AG09309 (cell line): ENCODE results near the gene CNN1.

Experiments
- DNase-seq: peaks from one replicate; pipeline ENCODE4 v3.0.0-alpha.2; 2010; ENCODE audit warnings: low read depth
- H3K4me3 ChIP-seq: 2 replicates; pipeline ENCODE4 v1.5.1; 2011; ENCODE audit warnings: mild to moderate bottlenecking, low read depth, low read length, moderate library complexity; ENCODE audit not compliant: control insufficient read depth
- TF ChIP-seq, protein P1 (sequence below): IDR thresholded peaks from 2 replicates; pipeline ENCODE4 v1.5.1; 2011; ENCODE audit warnings: mild to moderate bottlenecking, low read depth, low read length, inconsistent platforms; ENCODE audit not compliant: insufficient read depth, control insufficient read depth; ENCODE audit errors: missing control alignments

Gene CNN1

DNA sequence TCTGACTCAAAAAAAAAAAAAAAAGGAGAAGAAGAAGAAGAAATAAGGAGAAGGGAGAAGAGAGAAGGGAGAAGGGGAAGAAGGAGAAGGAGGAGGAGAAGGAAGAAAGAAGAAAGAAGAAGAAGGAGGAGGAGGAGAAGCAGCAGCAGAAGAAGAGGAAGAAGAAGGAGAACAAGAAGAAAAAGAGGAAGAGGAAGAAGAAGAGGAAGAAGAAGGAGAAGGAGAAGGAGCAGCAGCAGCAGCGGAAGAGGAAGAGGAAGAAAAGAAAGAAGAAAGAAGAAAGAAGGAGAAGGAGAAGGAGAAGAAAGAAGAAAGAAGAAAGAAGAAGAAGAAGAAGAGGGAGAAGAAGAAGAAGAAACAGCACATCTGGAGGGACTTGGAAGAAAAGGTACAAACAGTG, 4.1 kb upstream of the CNN1 start:
- DNase-seq = no peak
- no peak overlapping the region for H3K4me3 ChIP-seq
- TF ChIP-seq, protein P1, sequence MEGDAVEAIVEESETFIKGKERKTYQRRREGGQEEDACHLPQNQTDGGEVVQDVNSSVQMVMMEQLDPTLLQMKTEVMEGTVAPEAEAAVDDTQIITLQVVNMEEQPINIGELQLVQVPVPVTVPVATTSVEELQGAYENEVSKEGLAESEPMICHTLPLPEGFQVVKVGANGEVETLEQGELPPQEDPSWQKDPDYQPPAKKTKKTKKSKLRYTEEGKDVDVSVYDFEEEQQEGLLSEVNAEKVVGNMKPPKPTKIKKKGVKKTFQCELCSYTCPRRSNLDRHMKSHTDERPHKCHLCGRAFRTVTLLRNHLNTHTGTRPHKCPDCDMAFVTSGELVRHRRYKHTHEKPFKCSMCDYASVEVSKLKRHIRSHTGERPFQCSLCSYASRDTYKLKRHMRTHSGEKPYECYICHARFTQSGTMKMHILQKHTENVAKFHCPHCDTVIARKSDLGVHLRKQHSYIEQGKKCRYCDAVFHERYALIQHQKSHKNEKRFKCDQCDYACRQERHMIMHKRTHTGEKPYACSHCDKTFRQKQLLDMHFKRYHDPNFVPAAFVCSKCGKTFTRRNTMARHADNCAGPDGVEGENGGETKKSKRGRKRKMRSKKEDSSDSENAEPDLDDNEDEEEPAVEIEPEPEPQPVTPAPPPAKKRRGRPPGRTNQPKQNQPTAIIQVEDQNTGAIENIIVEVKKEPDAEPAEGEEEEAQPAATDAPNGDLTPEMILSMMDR = no peak

DNA sequence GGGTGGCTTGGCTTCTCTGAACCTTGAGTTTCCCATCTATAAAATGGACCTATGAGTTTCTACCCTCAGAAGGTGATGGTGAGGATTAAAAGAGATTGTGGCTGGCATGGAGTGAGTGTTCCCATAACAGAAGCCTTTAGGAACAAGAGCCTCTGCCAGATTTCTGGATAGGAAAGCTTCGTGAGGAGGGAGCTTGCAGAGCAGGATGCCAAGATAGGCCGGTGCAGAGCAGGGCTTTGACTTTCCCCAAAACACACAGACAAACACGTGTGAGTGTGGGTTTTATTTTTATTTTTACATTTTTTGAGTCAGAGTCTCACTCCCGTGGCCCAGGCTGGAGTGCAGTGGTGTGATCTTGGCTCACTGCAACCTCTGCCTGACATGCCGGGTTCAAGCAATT, 3.7 kb upstream of the CNN1 start:
- TF ChIP-seq, protein P1 = no peak
- DNase-seq = no peak
- H3K4me3 ChIP-seq = no peak overlapping the region

DNA sequence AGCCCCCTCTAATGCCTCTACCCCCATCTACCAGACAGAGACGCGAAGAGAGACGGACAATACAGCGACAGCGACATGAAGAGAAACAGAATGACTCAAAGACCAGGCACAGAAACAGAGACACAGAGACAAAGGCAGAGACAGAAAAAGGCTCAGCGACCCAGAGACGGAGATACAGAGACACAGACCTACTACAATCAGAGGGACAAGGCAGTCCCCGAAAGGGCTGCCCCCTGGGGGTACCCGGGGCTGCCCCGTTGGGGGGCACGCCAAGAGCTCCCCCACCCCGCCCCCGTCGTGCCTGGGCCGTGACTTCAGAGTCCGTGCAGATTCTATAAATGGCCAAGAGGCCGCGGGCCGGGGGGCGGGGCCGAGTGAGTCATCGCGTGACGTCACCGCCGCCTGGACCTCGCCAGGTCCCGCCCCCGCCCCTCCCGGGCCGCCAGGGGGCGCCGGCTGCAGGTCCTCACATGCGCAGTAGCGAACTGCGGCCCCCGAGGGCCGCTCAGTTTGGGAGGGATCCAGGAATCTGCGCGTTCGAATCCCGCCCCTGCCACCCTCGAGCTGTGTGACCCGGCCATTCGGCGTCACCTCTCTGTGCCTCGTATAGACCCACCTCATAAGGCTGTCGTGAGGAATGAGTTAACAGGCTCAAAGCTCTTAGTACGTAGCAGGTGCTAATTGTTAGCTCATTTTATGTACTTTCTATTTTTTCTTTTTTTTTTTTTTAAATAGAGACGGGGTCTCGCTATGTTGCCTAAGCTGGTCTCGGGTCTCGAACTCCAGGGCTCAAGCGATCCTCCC, 2.7 kb upstream of the CNN1 start:
- TF ChIP-seq, protein P1 = peak; percentile 70
- DNase-seq = no peak
- peak overlapping the region; percentile 22 for H3K4me3 ChIP-seq

DNA sequence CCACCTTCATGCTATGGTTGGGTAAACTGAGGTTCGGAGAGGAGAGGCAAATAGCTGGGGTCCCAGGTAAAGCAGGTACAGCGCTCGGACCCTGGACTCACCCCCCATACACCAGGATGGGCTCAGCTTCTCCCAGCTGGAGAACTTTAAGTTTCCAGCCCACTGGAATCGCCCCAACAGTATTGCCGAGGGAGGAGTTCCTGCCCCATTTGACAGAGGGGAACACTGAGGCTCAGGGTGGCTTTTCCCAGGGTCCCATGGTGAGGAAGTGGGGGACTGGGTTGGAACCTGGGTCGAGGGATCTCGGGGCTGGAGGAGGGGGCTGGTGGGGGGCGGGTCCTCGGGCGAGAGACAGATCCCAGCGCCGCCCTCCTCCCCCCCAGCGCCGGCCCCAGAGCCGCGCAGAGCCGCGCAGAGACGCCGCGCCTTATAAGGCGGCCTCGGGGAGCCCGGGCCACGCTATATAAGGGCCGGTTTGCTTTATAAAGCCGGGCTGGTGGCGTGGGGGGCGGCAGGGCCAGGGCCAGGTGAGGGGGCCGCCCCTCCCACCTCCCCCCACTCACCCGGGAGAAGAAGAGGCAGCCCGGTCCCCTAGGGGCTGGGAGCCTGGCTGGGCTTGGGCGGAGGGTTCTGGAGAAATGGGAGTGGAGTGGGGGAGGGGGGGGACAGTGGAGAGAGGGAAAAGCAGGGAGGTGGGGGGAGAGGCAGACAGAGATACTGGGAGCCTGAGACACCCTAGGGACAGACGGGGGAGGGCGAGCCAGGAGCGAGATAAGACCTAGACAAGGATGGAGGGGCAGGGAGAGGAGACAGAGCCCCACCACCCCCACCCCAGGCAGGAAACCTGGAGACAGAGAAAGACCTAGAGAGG, 1.1 kb downstream of the CNN1 start:
- DNase-seq = no peak
- peak overlapping the region; percentile 22 for H3K4me3 ChIP-seq
- TF ChIP-seq, protein P1 = no peak

DNA sequence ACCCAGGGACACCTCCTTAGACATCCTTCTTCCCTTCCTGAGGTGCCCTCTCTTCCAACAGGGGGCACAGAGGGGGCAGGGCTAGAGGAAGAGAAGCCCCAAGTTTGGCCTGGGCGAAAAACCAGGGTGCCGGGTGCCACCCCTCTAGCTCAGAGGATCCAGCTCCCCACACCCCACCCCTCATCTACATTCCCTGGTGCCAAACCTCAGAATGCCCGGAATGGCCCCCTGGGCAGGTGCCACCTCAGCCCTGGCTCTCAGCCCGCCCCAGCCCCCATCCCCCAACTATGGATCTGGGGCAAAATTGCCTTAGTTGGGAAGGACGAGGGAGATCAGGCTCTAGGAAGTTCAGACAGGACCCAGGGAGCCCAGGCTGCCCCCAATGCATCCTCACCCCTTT, 2.0 kb downstream of the CNN1 start:
- H3K4me3 ChIP-seq = no peak overlapping the region
- TF ChIP-seq, protein P1 = no peak
- DNase-seq = no peak

DNA sequence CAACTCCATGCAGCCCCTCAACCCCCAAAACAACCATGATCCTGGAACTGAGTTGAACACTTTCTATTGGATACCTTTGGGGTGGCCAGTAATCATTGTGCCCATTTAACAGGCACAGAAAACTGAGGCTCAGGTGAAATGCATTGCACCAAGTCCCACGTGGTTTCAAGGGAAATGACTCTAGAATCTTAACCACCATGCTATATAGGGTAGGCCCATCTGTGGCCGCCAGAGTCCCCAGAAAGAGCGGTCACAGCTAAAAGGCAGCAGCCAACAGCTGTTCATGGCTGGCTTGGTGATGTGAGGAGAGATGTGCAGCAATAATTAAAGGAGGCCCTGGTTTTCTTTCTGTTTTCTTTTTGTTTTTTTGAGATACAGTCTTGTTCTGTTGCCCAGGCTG, 2.6 kb downstream of the CNN1 start:
- TF ChIP-seq, protein P1 = no peak
- no peak overlapping the region for H3K4me3 ChIP-seq
- no peak for DNase-seq
